AG09319 (cell line): ENCODE data around the gene SMARCA4.

Experiments used
- DNase-seq: peaks from one replicate; pipeline ENCODE4 v3.0.0-alpha.2; 2010; ENCODE audit warnings: low read depth; ENCODE audit errors: extremely low read depth
- CTCF ChIP-seq: IDR thresholded peaks from 2 replicates; pipeline ENCODE4 v1.5.1; 2011; ENCODE audit warnings: low read depth, mild to moderate bottlenecking, inconsistent platforms, low read length, moderate library complexity

Gene SMARCA4

DNA sequence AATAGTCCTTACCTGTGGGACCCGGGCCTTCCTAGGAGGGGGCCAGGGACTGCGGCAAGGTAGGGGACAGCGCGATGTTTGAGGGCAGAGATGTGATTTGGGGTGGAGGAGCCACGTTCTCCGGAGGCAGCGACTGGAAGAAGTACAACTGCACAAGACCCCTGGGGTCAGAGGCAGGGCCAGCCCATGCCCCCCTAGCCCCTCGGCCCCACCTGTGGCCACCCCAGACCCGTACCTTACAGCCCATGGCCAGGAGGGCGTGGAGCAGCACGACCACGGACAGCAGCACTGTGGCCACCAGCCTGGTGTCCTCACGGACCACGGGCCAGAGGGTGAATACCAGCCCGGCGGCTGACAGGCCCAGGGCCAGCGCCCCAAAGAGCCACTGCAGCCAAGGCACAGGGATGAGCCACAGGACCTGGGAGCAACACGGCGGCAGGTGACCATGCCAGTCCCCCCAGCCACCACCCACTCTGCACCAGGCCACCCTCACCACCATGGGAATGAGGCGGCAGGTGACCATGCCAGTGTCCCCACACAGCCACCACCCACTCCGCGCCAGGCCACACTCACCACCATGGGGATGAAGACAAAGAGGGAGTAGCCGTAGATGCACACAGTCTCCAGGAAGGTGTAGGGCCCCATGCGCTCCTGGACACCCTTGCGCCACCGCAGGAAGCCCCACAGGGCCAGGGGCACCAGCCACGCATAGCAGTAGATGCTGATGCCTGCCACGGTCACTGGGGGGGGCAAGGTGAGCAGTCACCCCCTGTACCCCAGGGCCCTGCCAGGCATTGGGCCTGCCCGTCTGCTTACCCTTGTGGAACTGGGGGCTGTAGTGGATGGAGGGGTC lies 37.3 kb upstream of the SMARCA4 start:
- DNase-seq: no peak

DNA sequence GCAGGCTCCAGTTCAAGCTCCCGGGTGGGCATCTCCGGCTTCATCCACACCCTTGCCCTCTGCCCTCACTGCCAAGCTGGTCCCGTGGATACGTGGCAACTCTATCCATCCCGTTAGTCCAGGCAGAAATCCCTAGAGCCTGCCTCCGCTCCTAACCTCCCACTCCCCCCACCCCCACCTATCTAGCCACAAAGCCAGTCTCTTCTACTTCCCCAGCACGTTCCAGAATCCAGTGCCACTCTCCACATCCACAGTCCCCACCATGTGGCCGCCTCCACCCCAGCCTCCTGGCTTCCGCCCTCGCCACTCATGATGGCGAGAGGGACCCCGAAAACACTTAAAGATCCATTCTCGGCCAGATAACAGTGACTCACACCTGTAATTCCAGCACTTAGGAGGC lies 36.2 kb upstream of the SMARCA4 start:
- TF ChIP-seq CTCF: no peak
- DNase-seq: no peak

More for the DNA sequence above, 37.3 kb upstream of the SMARCA4 start:
- TF ChIP-seq CTCF: no peak

DNA sequence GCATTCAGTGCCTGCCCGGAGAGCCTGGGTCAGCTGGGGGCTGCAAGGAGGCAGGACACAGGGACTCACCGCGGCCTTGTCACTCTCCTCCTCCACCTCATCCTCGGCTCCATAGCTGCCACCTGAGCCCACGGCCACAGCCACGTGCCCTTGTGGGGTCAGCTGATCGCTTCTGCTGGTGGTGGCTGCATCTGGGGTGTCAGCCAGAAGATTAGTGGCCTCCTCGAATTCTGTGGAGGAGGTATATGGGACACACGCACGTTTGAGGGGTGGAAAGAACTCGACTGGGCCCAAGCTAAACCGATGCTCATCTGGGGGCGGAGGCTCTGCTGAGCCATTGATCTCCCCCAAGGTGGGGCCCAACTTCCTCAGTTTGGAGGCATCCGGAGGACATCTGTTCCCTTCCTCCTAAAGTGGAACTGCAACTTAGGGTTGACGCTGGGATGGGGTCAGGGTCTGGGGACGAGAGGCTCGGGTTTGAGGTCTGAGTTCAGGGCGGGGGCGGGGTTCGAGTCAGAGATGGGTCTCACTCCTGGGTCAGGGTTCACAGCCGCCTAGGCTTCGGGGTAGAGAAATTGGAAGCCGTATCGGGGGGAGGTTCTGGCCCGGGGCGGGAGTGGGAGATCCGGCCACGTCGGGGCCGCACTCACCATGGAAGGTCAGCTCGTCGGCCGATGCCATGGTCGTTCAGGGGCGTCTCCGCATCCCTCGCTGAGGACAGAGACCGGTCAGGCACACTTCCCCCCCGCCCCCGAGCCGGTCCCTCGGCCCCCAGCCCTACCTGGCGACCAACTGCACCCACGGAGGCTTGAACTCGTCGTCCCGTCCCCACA lies 32.9 kb upstream of the SMARCA4 start:
- DNase-seq: no peak

GRCh38 chr19:10928563-10929401 lies 32.0 kb upstream of the SMARCA4 start, which contains the start of the genes TIMM29 and YIPF2:
Gene TIMM29 (plus strand): TSS chr19:10928811. CDS start chr19:10928823, 12 bp downstream.
Gene YIPF2 (minus strand): TSS chr19:10928639. CDS start chr19:10928410, 229 bp downstream.
- TF ChIP-seq CTCF: no peak
- peak; percentile 97 for DNase-seq

More for the DNA sequence above, 32.9 kb upstream of the SMARCA4 start:
- TF ChIP-seq CTCF: no peak

GRCh38 chr19:10929402-10929794 lies 31.4 kb upstream of the SMARCA4 start:
- DNase-seq: no peak

More at GRCh38 chr19:10929402-10929794, 31.4 kb upstream of the SMARCA4 start:
- no peak for TF ChIP-seq CTCF
